HepG2 (cell line): Measurements from ENCODE around the gene MEI1. TPM values are rescaled to one million over a fixed set of nuclear protein-coding genes. Genes with fewer than 3 reads are reported as not detected.

ENCODE experiments used
- ADNP ChIP-seq: sonication (generic); formaldehyde crosslinking; IDR thresholded peaks from 2 replicates; pipeline ENCODE4 v1.4.0; 2020; ENCODE audit warnings: missing genetic modification reagents
- ARID5B ChIP-seq: IDR thresholded peaks from 2 replicates; pipeline ENCODE4 v1.4.0; 2020; ENCODE audit warnings: mild to moderate bottlenecking, missing genetic modification reagents
- BRD4 ChIP-seq: sonication (generic); formaldehyde crosslinking; IDR thresholded peaks from 2 replicates; pipeline ENCODE4 v1.4.0; 2020; ENCODE audit warnings: missing genetic modification reagents
- CCDC6 ChIP-seq: sonication (generic); formaldehyde crosslinking; IDR thresholded peaks from 2 replicates; pipeline ENCODE4 v1.8.1; 2022; ENCODE audit warnings: mild to moderate bottlenecking, missing genetic modification reagents, moderate library complexity
- KDM2A ChIP-seq: sonication (generic); formaldehyde crosslinking; IDR thresholded peaks from 2 replicates; pipeline ENCODE4 v1.4.0; 2020; ENCODE audit warnings: low read depth, missing genetic modification reagents, borderline replicate concordance
- KMT2A ChIP-seq: sonication (generic); formaldehyde crosslinking; IDR thresholded peaks from 2 replicates; pipeline ENCODE4 v1.4.0; 2020; ENCODE audit warnings: missing genetic modification reagents
- PHF8 ChIP-seq: sonication (generic); formaldehyde crosslinking; IDR thresholded peaks from 2 replicates; pipeline ENCODE4 v1.5.0; 2020; ENCODE audit warnings: missing genetic modification reagents
- POLR2G ChIP-seq: fragments of 200-400 bp; formaldehyde crosslinking; IDR thresholded peaks from 2 replicates; pipeline ENCODE4 v1.6.1; 2018; ENCODE audit warnings: mild to moderate bottlenecking, low read depth, low read length, moderate library complexity
- ZBTB34 ChIP-seq: sonication (generic); formaldehyde crosslinking; IDR thresholded peaks from 2 replicates; pipeline ENCODE4 v1.8.0; 2022; ENCODE audit warnings: mild to moderate bottlenecking, missing genetic modification reagents
- ZNF160 ChIP-seq: sonication (generic); formaldehyde crosslinking; IDR thresholded peaks from 2 replicates; pipeline ENCODE4 v1.8.0; 2022; ENCODE audit warnings: mild to moderate bottlenecking, inconsistent platforms, missing genetic modification reagents
- ZNF414 ChIP-seq: sonication (generic); formaldehyde crosslinking; IDR thresholded peaks from 2 replicates; pipeline ENCODE4 v1.5.0; 2020; ENCODE audit warnings: missing genetic modification reagents
- ZNF552 ChIP-seq: sonication (generic); formaldehyde crosslinking; IDR thresholded peaks from 2 replicates; pipeline ENCODE4 v1.9.0; 2022; ENCODE audit warnings: missing genetic modification reagents, mild to moderate bottlenecking, borderline replicate concordance
- ZNF614 ChIP-seq: IDR thresholded peaks from 2 replicates; pipeline ENCODE4 v1.6.1; 2018; ENCODE audit warnings: missing biosample characterization, missing genetic modification reagents, inconsistent platforms, borderline replicate concordance
- ZNF704 ChIP-seq: sonication (generic); formaldehyde crosslinking; IDR thresholded peaks from 2 replicates; pipeline ENCODE4 v1.8.1; 2023; ENCODE audit warnings: mild to moderate bottlenecking, inconsistent platforms, moderate library complexity, missing genetic modification reagents, borderline replicate concordance
- ZNF775 ChIP-seq: sonication (generic); formaldehyde crosslinking; IDR thresholded peaks from 2 replicates; pipeline ENCODE4 v1.4.0; 2020; ENCODE audit warnings: missing genetic modification reagents, mild to moderate bottlenecking, moderate library complexity, borderline replicate concordance
- polyA plus RNA-seq, 8 experiments: library from polyadenylated mRNA; depleted of rRNA in 3 of 8; stranded (reverse) in 7 of 8; unstranded in 1 of 8; fragments of >200 nt; fragmentation: Illumina TruSeq in 4 of 8; extraction: Trizol in 4 of 8; gene quantifications; 2 replicates each; pipeline versions ENCODE4 v1.2.1 to v1.2.3, GENCODE V29; 2011 to 2016; ENCODE audit warnings: low read depth in 4 of 8, missing spikeins in 1 of 8, mixed read lengths in 1 of 8; ENCODE audit not compliant: insufficient read depth in 1 of 8
- total RNA-seq, 5 experiments: library from RNA; depleted of rRNA; stranded (reverse); fragments of >200 nt; fragmentation: Illumina TruSeq; extraction: Trizol; gene quantifications; 2 replicates each; pipeline ENCODE4 v1.2.3, GENCODE V29; 2016; ENCODE audit warnings: low read depth in 1 of 5

Gene MEI1
- total and polyA plus RNA-seq, 2 of the 13 experiments (the other 11 are each of a cell fraction or from before 2014, with no cell fraction given): 0.75 to 1.9 TPM

GRCh38 chr22:41688365-41689211 is 10.7 kb upstream of the MEI1 start, which contains the start of gene SNU13 (continued):
- peak; percentile 30; the same call in 1 of the 2 replicates for TF ChIP-seq ARID5B (CRISPR knock-in tag)
- no peak for TF ChIP-seq ZNF775 (CRISPR knock-in tag)
- TF ChIP-seq ZBTB34 (CRISPR knock-in tag): no peak
- TF ChIP-seq ZNF552 (CRISPR knock-in tag): peak; percentile 92; the same call in 1 of the 2 replicates
- peak; percentile 35; the same call in 1 of the 2 replicates for TF ChIP-seq CCDC6
- peak; percentile 94 for TF ChIP-seq POLR2G
- TF ChIP-seq PHF8 (CRISPR knock-in tag): peak; percentile 86
- peak; percentile 80 for TF ChIP-seq KDM2A (CRISPR knock-in tag)
- peak; percentile 93 for TF ChIP-seq KMT2A (CRISPR knock-in tag)
- TF ChIP-seq ZNF160 (CRISPR knock-in tag): peak; percentile 32; the same call in 1 of the 2 replicates
- TF ChIP-seq ZNF704 (CRISPR knock-in tag): 0 out of 2 replicates have a peak, but pooled peaks have one; percentile 35
- TF ChIP-seq ADNP (CRISPR knock-in tag): no peak
- peak; percentile 87 for TF ChIP-seq BRD4 (CRISPR knock-in tag)
- TF ChIP-seq ZNF614 (CRISPR knock-in tag): peak; percentile 61; the same call in 1 of the 2 replicates
- peak; percentile 94; the same call in 1 of the 2 replicates for TF ChIP-seq ZNF414 (CRISPR knock-in tag)
